Chondrocyte (in vitro differentiated cells): ENCODE measurements around the gene LRRC4C. TPM values are rescaled to one million over a fixed set of nuclear protein-coding genes. Genes with fewer than 3 reads are reported as not detected.

Source experiments
- DNase-seq: peaks from one replicate; pipeline ENCODE4 v3.0.0; 2021; ENCODE audit warnings: mixed read lengths, low spot score
- H3K27ac Mint-ChIP-seq: one replicate; pipeline ENCODE4 v1.8.0; 2021; ENCODE audit warnings: mild to moderate bottlenecking, moderate library complexity, mixed read lengths; ENCODE audit not compliant: unreplicated experiment
- H3K27me3 Mint-ChIP-seq: 2 replicates; pipeline ENCODE4 v1.8.0; 2021; ENCODE audit warnings: low read depth, mixed read lengths
- H3K36me3 Mint-ChIP-seq: 2 replicates; pipeline ENCODE4 v1.8.0; 2021; ENCODE audit warnings: low read depth, mixed read lengths
- H3K4me1 Mint-ChIP-seq: 2 replicates; pipeline ENCODE4 v1.8.0; 2021; ENCODE audit warnings: low read depth, mild to moderate bottlenecking, mixed read lengths
- H3K4me3 Mint-ChIP-seq: one replicate; pipeline ENCODE4 v1.8.0; 2021; ENCODE audit warnings: mild to moderate bottlenecking, moderate library complexity, mixed read lengths; ENCODE audit not compliant: unreplicated experiment
- H3K9me3 Mint-ChIP-seq: 2 replicates; pipeline ENCODE4 v1.8.0; 2021; ENCODE audit warnings: low read depth, mixed read lengths
- total RNA-seq: library from RNA; stranded (reverse); gene quantifications from 3 replicates; pipeline ENCODE4 v1.2.1, GENCODE V29; 2021
- TF ChIP-seq, protein P1 (sequence below): fragments of 200-600 bp; sonication (generic); IDR thresholded peaks from 2 replicates; pipeline ENCODE4 v1.5.0; 2021; ENCODE audit warnings: antibody characterized with exemption, mild to moderate bottlenecking, moderate library complexity

The LRRC4C gene
- total RNA-seq, 1 donor from 2014 or later: 0.72 TPM

DNA sequence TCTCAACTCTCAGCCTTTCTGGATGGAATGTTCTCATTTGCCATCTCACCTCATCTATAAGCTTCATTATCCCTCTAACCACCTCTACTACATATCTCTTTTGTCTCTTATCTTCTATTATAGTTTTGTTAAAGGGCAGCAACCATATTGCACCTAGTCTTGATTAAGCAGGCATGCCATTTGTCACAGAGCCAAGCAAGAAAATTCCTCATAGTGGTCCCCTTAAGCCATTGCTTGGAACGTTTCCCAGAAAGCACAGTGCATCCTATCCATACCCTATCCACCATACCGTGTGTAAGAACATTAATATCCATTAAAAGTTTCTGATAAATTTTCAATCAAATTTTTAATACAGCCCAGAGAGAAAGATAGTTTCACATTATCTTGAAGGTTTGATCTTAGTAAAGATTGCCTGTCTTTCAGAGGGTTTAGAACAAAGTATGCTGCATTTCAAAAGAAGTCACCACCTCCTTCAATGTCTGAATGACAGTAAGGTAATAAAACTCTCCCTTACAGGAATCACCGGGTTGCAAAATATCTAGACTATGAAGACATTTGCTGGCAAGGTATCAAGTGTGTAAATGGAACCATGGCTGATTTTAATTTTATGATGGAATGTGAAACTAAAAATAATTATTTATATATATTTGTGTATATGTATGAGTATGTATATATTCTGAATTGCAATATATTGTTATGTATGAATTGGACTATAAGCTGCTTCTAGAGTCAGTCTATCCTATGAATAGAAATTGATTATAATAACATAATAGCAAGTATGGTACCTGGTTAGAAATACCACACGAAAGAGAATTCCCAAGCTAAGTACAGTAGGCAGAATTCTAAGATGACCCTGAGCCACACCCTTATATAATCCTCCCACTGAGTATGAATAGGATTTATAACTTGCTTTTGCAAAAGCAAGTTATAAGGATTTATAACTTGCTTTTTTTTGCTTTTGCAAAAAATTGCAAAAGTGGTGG is 1296.3 kb downstream of the LRRC4C start:
- TF ChIP-seq, protein P1, sequence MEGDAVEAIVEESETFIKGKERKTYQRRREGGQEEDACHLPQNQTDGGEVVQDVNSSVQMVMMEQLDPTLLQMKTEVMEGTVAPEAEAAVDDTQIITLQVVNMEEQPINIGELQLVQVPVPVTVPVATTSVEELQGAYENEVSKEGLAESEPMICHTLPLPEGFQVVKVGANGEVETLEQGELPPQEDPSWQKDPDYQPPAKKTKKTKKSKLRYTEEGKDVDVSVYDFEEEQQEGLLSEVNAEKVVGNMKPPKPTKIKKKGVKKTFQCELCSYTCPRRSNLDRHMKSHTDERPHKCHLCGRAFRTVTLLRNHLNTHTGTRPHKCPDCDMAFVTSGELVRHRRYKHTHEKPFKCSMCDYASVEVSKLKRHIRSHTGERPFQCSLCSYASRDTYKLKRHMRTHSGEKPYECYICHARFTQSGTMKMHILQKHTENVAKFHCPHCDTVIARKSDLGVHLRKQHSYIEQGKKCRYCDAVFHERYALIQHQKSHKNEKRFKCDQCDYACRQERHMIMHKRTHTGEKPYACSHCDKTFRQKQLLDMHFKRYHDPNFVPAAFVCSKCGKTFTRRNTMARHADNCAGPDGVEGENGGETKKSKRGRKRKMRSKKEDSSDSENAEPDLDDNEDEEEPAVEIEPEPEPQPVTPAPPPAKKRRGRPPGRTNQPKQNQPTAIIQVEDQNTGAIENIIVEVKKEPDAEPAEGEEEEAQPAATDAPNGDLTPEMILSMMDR: no peak
- H3K36me3 Mint-ChIP-seq: no peaks in the 10 kb centered on the region
- no peaks in the 10 kb centered on the region for H3K27me3 Mint-ChIP-seq
- H3K4me1 Mint-ChIP-seq: no peaks in the 10 kb centered on the region
- H3K4me3 Mint-ChIP-seq: no peak overlapping the region
- H3K9me3 Mint-ChIP-seq: peaks cover 9% of the 10 kb centered on the region
- no peak for DNase-seq
- no peak overlapping the region for H3K27ac Mint-ChIP-seq

DNA sequence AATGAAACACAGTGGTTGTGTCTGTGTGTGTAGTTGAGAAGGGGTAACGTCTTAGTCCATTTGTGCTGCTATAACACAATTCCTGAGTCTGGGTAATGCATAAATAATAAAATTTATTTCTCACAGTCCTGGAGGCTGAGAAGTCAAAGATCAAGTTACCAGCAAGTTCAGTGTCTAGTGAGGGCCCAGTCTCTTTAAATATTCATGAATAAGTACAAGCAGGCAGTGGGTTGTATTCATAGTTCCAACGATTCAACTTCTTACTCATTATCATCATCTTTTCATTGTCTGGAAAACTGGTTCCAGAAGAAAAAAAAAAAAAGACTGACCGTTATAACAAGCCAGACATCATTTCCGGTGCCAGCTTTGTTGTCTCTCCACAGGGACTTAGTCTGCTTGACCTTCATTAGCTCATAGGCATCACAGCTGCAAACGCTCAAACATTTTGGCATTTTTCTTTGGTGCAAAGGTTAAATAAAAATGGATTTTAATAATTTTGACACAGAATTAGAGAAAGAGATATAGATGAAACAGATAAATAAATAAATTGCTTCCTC is 1297.5 kb downstream of the LRRC4C start:
- Mint-ChIP-seq H3K4me1 (no peaks in the 10 kb centered on the region), H3K27ac (no peak overlapping the region), H3K36me3 (no peaks in the 10 kb centered on the region), H3K9me3 (peaks cover 19% of the 10 kb centered on the region), H3K27me3 (no peaks in the 10 kb centered on the region), H3K4me3 (no peak overlapping the region)
- DNase-seq: no peak
- TF ChIP-seq, protein P1: no peak

DNA sequence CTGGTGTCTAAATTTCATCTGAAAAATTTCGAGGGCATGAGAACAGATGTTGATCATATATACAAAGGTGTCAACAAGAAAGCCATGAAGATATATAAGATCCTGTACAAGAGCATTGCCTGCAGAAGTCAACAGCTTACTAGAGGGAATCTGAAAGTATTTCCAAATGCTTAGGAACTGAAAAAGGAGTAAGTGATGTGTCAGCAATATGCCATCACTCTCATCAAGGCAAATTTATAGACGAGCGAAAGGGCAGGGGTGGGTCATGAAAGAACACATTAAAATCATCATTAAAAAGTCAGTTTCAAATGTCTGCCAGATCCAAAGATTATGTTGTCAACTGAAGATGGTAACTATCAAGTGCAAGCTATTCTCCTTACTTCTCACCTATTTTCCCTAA is 1299.0 kb downstream of the LRRC4C start:
- Mint-ChIP-seq H3K27ac (no peak overlapping the region), H3K27me3 (no peaks in the 10 kb centered on the region), H3K9me3 (peaks cover 26% of the 10 kb centered on the region), H3K4me3 (no peak overlapping the region), H3K4me1 (no peaks in the 10 kb centered on the region), H3K36me3 (no peaks in the 10 kb centered on the region)
- no peak for DNase-seq
- TF ChIP-seq, protein P1: no peak

DNA sequence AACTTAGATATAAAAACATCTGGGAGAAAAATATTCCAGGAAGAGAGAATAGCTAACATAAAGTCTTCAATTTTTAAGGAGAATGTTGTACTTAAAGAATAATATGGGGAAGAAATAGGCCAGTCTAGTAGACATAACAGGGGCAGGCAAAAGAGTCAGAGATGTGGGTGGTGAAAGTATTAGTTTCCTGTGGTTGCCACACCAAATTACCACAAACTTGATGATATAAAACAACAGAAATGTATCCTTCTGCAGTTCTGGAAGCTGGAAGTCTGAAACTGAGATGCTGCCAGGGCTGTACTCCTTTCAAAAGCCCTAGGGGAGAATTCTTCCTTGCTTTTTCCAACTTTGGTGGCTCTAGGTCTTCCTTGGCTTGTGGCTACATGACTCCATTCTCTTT is 1309.7 kb downstream of the LRRC4C start:
- peaks cover 26% of the 10 kb centered on the region for H3K9me3 Mint-ChIP-seq
- TF ChIP-seq, protein P1: no peak
- H3K4me1 Mint-ChIP-seq: peaks cover 6% of the 10 kb centered on the region
- H3K27me3 Mint-ChIP-seq: no peaks in the 10 kb centered on the region
- no peaks in the 10 kb centered on the region for H3K36me3 Mint-ChIP-seq
- H3K27ac Mint-ChIP-seq: no peak overlapping the region
- DNase-seq: no peak
- H3K4me3 Mint-ChIP-seq: no peak overlapping the region

DNA sequence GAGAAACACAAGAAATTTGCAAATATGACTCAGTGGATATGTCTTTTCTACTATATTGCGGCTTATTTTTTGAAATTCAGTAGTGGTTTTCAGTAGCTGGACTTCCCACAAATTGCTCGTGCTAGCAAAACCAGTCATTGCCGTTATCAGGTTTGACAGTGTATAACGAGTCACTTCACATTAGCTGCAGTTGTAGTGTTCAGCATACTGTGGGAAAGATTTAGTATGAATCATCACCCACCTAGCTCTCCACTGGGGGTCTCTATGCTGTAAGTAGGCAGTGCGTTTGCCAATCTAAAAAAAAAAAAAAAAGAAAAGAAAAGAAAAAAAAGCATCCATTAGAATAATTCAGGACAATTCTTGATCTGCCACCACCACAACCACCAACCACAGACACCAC is 1318.9 kb downstream of the LRRC4C start:
- no peaks in the 10 kb centered on the region for H3K27me3 Mint-ChIP-seq
- no peaks in the 10 kb centered on the region for H3K36me3 Mint-ChIP-seq
- H3K4me3 Mint-ChIP-seq: no peak overlapping the region
- H3K4me1 Mint-ChIP-seq: no peaks in the 10 kb centered on the region
- H3K27ac Mint-ChIP-seq: no peak overlapping the region
- no peaks in the 10 kb centered on the region for H3K9me3 Mint-ChIP-seq
- no peak for DNase-seq
- TF ChIP-seq, protein P1: no peak
